GM18520 (cell line): ENCODE data around the gene ABCG1.
A peak's percentile ranks its signal among the peaks of the same experiment; 100 is the strongest.

Experiments used
- ATAC-seq: cut with Tn5 transposase; IDR thresholded peaks from one replicate; pipeline ENCODE4 v1.9.1; 2021; ENCODE audit not compliant: unreplicated experiment

ABCG1 gene

DNA sequence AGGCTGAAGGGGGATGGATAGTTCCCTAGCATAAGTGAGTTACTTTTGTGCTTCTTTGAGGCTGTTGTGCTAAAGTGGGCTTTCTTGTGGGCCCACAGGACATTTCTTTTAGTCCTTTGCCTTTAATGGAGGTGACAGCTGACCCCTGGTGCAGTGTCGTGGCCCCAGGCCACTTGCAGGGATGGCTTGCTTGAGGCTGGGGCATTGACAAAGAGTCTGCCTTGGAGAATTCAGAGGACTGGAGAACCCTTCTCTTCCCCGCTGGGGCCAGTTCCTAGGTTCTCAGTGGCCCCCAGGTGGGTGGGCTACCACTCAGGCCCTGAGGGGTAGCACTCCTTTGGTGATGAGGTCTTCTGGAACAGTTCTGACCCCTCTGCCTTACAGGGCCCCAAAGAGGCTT is 12.8 kb downstream of the ABCG1 start:
- no peak for ATAC-seq

DNA sequence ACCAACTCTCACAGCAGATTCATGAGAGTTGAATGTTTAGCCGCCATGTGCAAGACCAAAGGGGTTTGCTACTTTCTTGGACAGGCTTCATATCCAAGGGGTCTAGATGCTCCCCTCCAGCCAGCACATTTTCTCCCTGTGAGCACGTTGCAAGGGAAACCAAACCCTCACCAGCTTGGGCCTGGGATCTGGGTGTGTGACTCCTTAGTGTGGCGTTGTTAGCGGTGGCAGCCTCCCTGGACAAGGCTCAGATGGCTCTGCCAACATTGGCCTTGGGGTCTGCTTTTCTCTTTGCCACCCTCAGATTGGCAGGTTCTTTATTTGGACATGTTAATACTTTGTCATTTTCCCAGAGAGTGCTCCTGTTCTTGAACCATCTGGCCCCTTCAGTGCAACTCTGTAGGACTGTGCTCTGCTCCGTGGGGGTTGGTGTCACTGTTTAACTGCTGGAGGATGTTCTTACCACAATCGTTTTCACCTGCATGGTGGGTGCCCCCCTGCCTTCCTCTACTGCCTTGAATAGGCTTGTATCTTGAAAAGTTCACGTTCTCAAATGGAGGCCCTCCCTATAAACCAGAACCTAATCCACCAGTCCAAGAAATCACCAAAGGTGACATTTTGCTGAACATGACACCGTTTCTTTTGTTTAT is 13.4 kb downstream of the ABCG1 start:
- no peak for ATAC-seq

DNA sequence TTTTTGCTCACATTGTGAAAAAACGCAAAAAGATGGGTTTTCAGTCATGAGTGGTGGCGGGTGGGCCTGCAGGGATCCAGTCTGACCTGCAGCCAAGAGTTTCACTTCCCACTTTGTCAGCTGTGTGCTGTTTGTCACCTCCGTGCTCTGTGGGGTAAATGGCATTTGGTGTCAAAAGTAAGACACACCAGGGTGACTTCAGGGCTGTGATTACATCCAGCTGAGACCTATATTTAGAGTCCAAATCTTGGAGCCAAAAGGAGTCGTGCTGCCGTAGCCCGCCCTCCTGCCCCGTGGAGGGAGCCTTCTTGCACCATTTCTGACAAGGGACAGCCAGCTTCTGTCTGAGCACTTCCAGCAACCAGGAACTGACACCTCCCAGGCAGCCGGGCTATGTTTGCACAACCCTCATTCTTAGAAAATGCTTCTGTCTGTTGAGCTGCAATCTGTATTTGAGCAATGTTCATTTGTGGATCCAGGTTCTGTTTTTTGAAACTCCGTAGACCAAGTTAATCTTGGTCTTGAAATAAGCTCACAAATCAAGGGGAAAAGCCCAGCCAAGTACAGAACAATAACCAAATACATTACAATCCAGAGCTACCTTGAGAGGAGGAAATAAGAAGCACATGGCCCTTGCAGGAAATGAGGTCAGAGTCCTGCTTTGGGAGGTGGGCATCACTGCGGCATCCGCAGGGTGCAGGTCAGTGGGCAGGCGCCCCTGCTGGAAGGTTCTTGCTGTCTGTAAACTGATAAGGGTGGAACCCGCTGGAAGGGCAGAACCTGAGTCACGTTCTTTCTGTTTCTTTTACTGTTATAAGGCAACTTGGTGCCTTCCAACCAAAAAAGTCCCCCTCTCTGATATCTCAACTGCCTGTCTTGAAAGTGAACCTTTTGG is 14.4 kb downstream of the ABCG1 start:
- peak; percentile 33 for ATAC-seq

DNA sequence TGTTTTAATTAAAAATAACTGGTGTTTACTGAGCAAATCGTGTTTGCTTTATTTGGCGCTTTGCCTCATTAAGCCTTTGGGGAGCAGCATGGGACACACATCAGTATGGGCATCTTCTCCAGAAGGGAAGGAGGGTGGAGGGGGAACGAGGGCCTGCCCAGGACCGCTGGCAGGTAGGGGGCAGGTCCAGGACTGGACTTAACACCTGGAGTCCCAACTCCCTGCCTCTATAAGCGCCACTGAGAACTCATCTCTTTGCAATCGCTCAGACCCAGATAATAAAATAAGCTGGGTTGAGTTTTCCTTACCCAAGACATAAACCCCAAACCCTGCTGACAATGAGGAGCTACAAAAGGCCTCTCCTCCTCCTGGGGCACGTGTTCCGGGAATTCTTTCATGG is 15.1 kb downstream of the ABCG1 start:
- ATAC-seq, result no peak

DNA sequence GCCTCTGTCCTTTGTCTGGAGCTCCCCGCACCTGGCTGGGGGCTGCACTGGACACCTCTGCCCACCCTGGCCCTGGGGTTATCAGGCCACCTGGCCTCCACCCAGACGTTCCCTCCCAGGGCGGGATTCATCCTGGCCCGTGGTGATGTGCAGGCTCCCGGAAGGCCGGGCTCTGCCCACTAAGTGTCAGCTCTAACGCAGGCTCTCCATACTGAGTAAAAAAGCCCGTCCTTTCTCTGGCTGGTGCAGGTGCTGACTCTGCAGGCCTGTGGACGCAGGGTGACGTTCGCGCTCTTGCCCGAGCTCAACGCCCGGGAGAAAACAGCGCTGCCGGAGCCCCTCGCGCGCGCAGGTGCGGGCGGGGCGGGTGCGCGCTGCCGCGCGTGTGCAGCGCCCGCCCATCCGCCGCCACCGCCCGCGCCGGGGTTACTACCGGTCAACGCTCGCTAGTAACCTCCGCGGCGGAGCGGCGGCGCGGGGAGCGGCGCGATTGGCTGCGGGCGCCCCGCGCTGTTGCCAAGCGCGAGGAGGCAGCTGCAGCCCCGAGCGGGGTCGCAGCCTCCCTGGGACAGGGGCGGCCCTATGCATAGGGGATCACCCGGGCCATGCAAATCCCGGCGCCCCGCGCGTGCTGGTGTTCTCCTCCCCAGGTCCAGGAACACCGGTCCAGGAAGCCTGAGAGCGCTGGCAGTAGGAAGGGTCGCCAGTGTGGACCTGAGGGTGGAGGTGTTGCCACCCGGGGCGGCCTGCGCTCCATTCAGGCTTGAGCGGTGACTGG is 15.7 kb downstream of the ABCG1 start:
- ATAC-seq, result no peak

DNA sequence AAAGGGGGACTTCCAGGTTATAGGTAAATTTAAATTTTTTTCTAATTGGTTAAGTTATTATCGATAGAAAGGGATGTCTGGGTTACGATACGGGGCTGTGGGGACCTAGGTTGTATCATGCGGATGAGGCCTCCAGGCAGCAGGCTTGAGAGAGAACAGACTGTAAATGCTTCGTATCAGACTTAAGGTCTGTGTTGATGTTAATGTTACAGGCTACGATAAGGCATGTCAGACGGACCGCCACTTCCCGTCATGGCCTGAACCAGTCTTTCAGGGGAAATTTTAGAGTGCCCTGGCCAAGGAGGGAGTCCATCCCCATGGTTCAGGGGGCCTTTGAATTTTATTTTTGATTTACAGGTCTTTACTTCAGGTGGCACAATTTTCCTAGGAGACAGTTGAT is 16.7 kb downstream of the ABCG1 start:
- ATAC-seq, result no peak

DNA sequence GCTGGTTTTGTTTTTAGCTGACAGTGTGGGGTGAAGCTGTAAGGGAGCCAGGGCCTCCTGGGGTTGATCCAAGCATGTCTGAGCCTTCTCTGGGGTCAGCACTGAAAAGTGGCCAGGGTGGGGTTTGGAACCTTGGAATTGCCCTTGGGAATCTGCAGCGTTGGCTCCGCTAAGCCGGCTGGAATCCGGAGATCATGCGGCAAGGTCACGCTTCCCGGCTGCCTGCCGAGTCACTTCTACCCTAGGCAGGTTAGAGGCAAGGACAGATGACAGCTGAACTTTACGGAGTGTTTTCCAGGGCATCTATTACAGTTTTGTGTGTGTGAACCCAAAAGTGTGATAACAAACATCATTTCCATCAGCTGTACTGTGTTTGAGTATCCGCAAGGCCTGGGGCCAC is 17.1 kb downstream of the ABCG1 start:
- no peak for ATAC-seq

DNA sequence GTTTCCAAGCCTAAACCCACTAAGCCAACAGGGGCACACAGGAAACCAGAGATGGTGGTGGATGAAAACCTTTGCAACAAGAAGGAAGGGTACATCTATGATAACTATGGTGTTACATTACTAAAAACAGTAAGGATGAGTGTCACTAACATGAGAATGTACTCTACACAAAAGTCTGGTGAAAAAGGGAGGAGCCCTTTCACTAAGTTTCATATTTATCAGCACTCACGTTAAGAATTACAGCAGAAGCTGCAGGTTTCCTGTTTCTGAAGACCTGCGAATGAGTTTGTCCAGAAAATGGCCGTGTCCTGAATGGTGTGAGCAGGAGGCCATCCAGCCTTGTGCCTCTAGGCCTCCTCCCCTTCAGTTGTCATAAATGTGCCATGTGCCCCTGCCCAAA is 17.8 kb downstream of the ABCG1 start:
- no peak for ATAC-seq

DNA sequence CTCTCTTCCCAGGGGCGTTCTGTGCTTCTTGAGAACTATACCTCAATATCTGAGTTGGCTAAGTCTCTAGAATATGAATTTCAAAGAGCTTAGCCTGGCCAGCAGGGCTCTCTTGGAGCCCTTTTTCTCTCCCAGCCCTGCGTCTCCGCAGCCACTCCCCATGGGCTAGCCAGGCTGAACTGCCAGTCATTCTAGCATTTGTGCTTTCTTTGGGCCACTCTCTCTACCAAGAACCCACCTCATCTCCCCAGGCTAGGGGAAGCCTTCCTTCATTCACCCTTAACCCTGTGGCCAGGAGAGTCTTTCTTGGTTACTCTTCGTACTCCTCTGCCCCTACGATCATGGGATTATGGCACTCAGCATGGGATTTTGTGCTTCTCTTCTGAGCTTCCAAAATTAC is 18.2 kb downstream of the ABCG1 start:
- no peak for ATAC-seq

DNA sequence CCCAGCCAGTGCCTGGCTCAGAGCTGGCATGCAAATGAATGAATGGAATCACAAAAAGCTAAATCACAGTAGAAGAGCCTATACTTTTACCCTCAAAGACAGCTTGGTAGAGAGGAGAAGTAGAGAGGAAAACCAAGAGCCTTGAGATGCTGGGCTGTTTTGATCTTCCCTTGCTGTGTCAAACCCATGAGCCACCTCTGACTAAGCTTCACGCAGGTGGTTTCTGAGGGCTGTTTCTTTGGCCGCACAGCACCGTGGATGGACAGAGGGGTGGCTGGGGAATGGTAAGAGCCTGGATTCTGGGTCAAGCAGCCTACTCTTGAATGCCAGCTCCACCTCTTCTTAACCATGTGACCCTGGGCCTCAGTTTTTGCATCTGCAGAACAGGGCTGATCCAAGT is 18.6 kb downstream of the ABCG1 start:
- no peak for ATAC-seq

DNA sequence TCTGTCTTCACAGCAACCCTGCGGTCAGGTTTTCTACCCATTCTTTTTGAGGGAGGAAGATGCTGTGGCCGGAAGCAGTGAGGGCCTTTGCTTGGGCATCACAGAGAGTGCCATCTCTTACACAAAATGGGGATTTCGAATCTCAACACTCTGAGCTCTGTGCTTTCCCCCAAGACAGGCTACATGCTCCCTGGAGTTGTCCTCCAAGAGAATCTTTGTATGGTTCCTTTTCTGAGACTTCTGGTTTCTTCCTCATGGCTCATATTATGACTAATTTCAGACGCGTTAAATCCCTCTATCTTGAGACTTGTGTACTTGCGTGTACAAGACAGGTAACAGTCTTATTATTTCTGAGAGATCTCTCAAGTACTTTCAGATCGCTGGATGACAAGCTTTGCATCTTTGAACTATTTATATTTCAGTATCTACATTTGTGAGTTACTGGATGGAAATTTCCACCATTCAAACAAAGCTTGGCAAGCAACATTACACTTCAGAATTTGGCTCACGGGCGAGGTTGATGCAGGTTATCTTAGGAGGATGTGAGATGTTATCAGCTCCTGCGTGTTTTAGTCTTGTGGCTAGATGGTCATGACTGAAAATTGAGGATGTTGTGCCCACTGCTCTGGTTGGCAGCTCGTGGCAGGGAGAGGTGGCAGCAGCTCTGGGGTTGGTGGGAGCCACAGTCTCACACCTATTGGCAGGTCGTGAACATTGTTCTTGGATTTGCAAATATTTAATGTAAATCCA is 19.4 kb downstream of the ABCG1 start:
- no peak for ATAC-seq

DNA sequence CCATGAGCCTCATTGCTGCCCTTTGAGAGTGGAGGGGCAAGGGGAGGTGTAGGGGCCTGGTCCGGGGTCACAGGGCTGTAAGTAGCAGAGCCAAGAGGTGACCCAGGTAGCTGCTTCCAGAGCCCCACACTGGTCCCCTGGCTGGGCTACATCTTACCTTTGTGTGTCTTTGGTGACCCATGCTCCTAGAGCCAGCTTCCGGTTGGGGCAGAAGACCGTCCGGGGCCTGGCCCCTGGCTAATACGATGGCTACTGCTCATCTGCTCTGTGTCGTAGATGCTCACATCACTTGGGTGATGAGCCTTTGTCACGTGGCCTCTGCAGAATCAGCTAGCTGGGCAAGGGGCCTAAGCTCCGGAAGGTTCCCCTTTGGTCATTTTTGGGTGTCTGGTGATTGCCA is 20.6 kb downstream of the ABCG1 start:
- no peak for ATAC-seq

DNA sequence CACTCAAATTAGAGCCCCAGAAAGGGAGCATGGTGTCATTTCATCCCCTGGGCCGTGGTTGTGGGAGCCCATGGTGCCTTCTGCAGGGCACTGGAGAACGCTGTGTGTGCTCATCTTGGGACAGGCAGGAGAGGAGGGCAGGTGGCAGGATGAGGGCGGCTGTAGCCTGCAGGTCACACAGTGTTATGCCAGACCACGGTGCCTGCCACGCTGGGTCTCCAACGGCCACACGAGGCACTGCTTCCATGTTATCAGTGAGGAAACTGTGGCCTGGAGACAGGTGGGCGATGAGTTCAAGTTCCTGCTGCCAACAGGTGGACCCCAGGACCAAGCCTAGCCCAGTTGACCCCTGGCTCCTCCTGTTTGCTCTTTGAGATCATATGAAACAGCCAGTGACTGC is 21.0 kb downstream of the ABCG1 start:
- ATAC-seq, result no peak

DNA sequence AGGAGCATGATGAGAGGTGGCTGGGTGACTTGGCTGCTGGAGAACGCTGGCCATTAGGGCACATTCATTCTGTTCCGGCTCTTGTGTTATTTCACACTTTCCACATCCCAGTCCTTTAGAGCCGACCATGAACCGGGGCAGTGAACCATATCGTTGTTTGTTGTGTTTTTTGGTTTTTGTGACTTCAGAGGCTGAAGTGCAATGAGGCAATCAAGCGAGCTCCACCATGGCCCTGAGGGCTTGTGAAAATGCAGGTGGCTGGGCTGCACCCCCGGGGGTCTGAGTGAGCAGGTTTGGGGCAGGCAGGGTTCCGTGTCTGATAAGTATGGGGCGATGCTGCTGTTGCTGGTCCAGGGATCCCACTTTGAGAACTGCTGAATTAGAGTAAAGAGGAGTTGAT is 23.7 kb downstream of the ABCG1 start:
- no peak for ATAC-seq

DNA sequence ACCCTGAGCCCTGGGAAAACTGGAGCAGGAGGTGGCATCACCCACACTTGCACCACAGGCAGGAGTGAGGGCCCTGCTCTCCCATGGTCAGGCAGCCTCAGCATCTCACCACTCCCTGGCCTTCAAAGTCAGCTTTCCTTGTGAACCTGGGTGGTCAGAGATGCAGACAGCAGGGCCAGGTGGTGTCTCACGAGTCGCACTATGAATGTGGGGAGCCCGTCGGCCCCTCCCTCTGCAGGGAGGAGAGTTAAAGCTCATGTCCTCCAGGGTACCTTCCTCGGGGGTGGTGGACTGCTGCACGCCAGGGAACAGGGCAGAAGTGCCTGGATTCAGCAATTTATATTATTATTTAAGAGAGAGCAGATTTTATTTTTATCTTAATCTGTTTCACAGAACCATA is 24.1 kb downstream of the ABCG1 start:
- ATAC-seq, result no peak

DNA sequence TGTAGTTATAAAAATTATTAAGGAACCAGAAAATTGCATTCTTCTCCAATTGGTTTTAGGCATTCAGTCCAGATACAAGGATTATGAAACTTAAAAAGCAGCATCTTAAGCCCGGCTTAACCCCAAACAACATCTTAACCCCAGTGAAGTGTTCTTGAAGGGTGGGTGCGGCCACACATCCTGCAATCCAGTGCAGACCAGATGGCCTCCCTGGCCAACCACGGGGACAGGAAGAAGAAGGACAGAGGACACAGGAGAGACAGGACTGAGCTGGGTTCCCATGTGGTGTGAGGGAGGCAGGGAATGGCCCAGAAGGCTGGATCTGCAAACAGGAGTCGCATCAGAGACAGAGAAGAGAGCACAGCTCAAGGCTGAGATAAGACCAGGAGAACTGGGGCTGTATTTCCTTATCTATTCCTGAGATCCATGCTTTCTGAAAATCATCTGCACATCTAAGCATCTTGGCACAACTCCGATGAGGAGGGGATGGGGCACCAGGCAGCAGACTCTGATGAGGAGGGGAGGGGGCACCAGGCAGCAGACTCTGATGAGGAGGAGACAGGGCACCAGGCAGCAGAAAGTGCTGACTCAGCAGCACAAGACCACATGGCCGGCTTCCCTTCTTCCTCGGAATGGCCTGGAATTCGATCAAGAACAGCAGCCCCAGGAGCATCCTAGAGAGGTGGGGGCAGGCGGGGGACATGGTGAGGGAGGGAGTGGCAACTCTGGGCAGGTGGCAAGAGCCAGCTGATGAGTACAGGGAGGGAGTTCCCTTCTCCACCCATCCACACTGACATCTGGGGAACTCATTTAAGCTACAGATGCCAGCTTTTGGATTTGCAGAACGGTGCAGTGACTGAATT is 26.6 kb downstream of the ABCG1 start:
- ATAC-seq, result no peak

DNA sequence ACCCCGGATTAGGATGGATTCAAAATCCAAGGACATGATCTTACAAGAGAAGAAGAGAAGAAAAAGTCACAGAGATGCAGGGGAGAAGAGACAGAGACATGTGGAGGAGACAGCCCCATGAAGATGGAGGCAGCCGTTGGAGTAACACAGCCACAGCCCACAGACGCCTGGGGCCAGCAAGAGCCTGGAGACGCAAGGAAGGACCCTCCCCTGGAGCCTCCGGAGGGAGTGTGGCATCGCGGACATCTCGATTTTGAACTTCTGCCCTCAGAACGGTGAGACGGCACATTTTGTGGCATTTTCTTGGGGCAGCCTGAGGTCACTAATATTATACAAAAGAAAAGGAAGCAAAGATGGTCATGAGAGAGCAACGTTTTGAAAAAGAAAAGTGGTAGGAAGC is 28.8 kb downstream of the ABCG1 start:
- no peak for ATAC-seq

DNA sequence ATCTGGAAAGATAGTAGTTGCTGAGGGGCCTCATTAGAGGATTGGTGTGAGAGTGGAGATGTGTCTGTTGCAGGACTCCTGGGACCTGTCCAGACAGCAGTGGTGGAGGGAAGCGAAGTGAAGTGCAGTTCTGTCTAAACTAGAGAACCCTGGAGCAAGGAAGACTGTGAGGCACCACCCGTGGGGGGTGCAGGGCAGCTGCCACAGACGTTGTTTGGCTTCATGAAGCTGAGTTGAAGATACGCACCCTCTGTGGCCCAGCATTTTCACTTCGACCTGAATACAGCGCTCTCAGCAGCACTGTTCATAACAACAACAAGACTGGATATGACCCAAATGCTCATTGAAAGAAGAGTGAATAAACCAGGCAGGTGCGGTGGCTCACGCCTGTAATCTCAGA is 29.3 kb downstream of the ABCG1 start:
- ATAC-seq, result no peak

DNA sequence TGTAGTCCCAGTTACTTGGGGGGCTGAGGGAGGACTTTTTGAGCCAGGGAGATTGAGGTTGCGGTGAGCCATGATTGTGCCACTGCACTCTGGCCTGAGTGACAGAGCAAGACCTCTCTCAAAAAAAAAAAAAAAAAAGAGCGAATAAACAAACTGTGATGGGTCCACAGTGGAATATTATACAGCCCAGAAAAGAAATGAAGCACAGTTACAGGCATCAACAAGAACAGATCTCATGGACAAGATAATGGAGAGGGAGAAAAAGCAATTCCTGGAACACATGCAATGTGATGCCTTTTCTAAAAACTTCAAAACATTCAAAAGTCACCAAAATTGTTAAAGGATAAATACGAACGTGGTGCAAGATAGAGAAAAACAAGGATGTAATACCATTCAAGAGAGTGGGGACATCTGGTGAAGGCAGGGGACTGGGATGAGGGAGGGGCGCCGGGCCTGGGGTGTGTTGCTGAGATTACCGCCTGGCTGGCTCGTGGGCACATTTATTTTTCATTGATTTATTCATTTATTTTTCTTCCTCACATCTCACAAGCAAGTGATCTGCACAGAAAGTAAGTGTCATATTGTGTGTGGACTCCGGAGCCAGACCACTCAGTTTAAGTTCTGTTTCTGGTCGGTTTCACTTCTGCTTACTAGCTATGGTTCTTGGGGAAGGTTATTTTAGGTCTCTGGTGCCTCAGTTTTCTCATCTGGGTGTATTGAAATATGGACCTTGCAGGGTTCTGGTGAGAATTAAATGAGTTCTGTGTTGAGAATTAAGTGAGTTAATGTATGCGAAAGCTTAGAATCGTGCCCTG is 30.1 kb downstream of the ABCG1 start:
- peak; percentile 76 for ATAC-seq
